Measurements from ENCODE around the gene SHE. TPM values are rescaled to one million over a fixed set of nuclear protein-coding genes. Genes with fewer than 3 reads are reported as not detected.
"Not testable (repeated sequence)": the region's sequence is repeated elsewhere in the genome, so short reads cannot be mapped to it uniquely, and the experiment has no call there.

Gene SHE
- total RNA-seq (2014; rRNA removed; shearing (Covaris generic)), result 0.02 TPM in 1 of 2 replicates, not detected in the other

- Histone ChIP-seq H3K4me1 (no peaks in the 10 kb centered on the region), H3K4me3 (no peak within 1 kb of the TSS), H3K36me3 (no peaks in the 10 kb centered on the region), H3K27ac (no peak within 1 kb of the TSS), H3K9me3 (replicated peaks) (no peaks in the 10 kb centered on the region), H3K27me3 (no peaks in the 10 kb centered on the region)
- DNase-seq, result no peak
Observed at GRCh38 chr1:154502066-154502743, at the start of gene SHE, which contains the start of gene TDRD10. SHE (minus strand) TSS chr1:154502412; CDS start chr1:154502026, 386 bp downstream. TDRD10 (plus strand) TSS chr1:154502219; CDS start chr1:154506904, 4,685 bp downstream.

- no peaks in the 10 kb centered on the region for H3K9me3 ChIP-seq (replicated peaks)
Observed at GRCh38 chr1:154551474-154551873, 49.3 kb upstream of the SHE start.

GRCh38 chr1:154550657-154551056 is 48.4 kb upstream of the SHE start:
- Histone ChIP-seq H3K27ac (no peak overlapping the region), H3K4me1 (peaks cover 2% of the 10 kb centered on the region; the same call in 1 of the 2 replicates), H3K27me3 (no peaks in the 10 kb centered on the region), H3K36me3 (peaks cover 61% of the 10 kb centered on the region), H3K4me3 (no peak overlapping the region), H3K9me3 (replicated peaks) (no peaks in the 10 kb centered on the region)
- no peak for DNase-seq

More at GRCh38 chr1:154551474-154551873, 49.3 kb upstream of the SHE start:
- no peak for DNase-seq
- H3K27ac ChIP-seq, result no peak overlapping the region
- no peak overlapping the region for H3K4me3 ChIP-seq
- H3K27me3 ChIP-seq, result no peaks in the 10 kb centered on the region
- H3K4me1 ChIP-seq, result peaks cover 2% of the 10 kb centered on the region; the same call in 1 of the 2 replicates
- peaks cover 65% of the 10 kb centered on the region for H3K36me3 ChIP-seq

DNA sequence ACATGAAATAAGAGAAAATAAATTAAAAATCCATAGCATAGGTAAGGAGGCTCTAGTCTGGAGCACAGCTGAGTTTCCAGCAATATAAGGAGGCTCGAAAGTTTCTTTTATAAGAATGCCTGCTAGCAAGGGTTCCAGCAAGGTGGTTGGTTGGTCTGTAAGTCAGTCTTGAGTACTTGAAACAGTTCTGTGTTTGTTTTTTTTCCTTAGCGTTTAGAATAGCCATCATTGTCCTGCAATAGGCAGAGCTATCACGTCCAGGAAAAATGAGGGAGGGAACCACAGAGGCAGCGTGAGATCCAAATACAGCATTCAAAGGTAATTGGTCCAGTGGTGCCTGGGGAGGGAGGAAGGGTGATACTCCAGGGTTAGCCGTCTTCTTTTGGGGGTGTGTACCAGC is 47.9 kb upstream of the SHE start:
- DNase-seq, result no peak
- Histone ChIP-seq H3K27ac (no peak overlapping the region), H3K4me3 (no peak overlapping the region), H3K27me3 (no peaks in the 10 kb centered on the region), H3K4me1 (peaks cover 2% of the 10 kb centered on the region; the same call in 1 of the 2 replicates), H3K36me3 (peaks cover 55% of the 10 kb centered on the region), H3K9me3 (replicated peaks) (no peaks in the 10 kb centered on the region)

DNA sequence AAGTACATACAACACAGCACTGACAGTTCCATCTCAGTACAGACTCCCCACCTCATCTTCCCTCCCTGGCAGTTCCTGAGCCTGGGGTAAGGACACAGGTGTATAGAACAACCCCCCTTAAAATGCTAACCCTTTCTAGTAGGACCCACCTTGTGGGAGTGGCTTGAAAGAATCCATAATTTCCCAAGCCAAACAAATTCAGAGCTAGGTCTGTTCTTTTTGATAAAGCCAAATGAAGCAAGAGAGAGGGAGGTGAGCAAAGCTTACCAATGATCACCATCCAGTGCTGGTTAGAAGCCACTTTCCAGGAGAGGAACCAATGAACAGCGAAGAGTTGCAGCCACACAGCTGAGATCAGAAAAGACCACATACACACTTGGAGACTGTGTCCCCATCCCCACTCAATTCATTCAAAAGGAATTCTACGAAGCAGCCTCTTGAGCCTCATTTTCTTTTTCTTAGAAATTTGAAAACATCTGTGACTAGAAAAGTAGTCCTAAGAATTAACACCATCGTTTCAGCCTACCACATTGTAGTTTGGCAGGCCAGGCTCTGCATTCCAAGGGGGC is 47.1 kb upstream of the SHE start:
- H3K36me3 ChIP-seq, result peaks cover 47% of the 10 kb centered on the region

DNA sequence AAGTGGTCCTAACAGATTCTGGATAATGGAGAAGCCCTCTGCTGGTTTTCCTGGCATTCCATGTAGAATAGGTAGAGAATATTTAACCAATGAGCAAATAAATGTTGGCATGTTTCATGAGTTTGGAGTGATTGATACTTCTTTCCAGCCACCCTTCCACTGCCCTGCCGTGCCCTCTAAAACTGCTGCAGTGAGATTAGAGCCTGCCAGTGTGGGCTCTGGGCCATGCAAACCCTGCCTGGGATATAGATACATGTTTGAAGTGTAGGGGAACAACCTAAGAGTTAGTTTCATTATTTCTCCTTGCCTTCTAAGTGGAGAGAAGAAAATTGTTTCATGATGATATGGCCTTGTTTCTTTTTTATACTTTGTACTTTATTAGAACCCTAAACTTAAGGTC is 45.8 kb upstream of the SHE start:
- H3K4me1 ChIP-seq, result no peaks in the 10 kb centered on the region; the same call in 1 of the 2 replicates
- peaks cover 35% of the 10 kb centered on the region for H3K36me3 ChIP-seq
- no peak overlapping the region for H3K4me3 ChIP-seq
- H3K27me3 ChIP-seq, result no peaks in the 10 kb centered on the region
- H3K9me3 ChIP-seq (replicated peaks), result no peaks in the 10 kb centered on the region
- H3K27ac ChIP-seq, result no peak overlapping the region
- no peak for DNase-seq

More for the DNA sequence above, 47.1 kb upstream of the SHE start:
- Histone ChIP-seq H3K27me3 (no peaks in the 10 kb centered on the region), H3K9me3 (replicated peaks) (no peaks in the 10 kb centered on the region), H3K27ac (no peak overlapping the region), H3K4me1 (peaks cover 2% of the 10 kb centered on the region; the same call in 1 of the 2 replicates), H3K4me3 (no peak overlapping the region)
- DNase-seq, result no peak

DNA sequence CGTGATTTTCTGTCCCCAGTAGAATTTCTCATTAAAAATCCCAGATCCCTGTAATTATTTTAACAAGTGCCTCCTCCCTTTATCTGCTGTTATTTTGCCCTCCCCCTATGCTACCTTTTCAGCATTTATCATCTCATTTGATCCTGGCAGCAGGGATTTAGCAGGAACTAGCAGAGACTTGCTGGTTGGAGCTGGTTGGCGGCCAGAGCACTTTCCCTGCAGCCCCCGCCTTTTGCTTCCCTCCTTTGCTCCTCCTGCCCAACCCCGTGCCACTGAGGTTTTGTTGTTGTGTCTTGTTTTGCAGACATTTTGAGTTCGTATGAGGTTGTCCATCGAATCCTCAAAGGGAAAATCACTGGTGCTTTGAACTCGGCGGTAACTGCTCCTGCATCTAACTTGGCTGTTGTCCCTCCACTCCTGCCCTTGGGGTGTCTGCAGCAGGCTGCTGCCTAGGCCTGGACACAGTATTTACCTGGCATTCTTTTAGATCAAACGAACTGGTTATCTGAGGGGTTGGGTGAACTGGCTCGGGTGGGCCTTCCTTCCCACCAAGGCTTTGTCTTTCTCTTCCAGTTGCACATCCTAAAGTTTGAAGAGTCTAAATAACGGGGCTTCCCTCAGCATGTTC is 45.0 kb upstream of the SHE start:
- Histone ChIP-seq H3K4me3 (no peak overlapping the region), H3K27ac (no peak overlapping the region), H3K27me3 (peaks cover 3% of the 10 kb centered on the region; the same call in 1 of the 2 replicates), H3K9me3 (replicated peaks) (no peaks in the 10 kb centered on the region), H3K36me3 (peaks cover 27% of the 10 kb centered on the region), H3K4me1 (no peaks in the 10 kb centered on the region)
- no peak for DNase-seq

- H3K4me3 ChIP-seq, result no peak overlapping the region
- peak; percentile 55 to 76 for DNase-seq
Observed at GRCh38 chr1:154546264-154547063, 44.3 kb upstream of the SHE start.

GRCh38 chr1:154541231-154541630 is 39.0 kb upstream of the SHE start:
- DNase-seq, result no peak
- peaks cover 12% of the 10 kb centered on the region; the same call in 1 of the 2 replicates for H3K27me3 ChIP-seq
- no peaks in the 10 kb centered on the region for H3K36me3 ChIP-seq

More at GRCh38 chr1:154546264-154547063, 44.3 kb upstream of the SHE start:
- Histone ChIP-seq H3K27me3 (peaks cover 6% of the 10 kb centered on the region; the same call in 1 of the 2 replicates), H3K4me1 (no peaks in the 10 kb centered on the region), H3K9me3 (replicated peaks) (no peaks in the 10 kb centered on the region), H3K27ac (no peak overlapping the region), H3K36me3 (peaks cover 20% of the 10 kb centered on the region)

GRCh38 chr1:154539486-154540483 is 37.6 kb upstream of the SHE start:
- H3K27ac ChIP-seq, result no peak overlapping the region
- DNase-seq, result no peak
- H3K4me1 ChIP-seq, result no peaks in the 10 kb centered on the region
- H3K27me3 ChIP-seq, result peaks cover 12% of the 10 kb centered on the region; the same call in 1 of the 2 replicates
- no peaks in the 10 kb centered on the region for H3K36me3 ChIP-seq
- no peaks in the 10 kb centered on the region for H3K9me3 ChIP-seq (replicated peaks)
- H3K4me3 ChIP-seq, result no peak overlapping the region

More at GRCh38 chr1:154541231-154541630, 39.0 kb upstream of the SHE start:
- Histone ChIP-seq H3K9me3 (replicated peaks) (no peaks in the 10 kb centered on the region), H3K4me3 (no peak overlapping the region), H3K27ac (no peak overlapping the region), H3K4me1 (no peaks in the 10 kb centered on the region)

- no peak for DNase-seq
- H3K27ac ChIP-seq, result no peak overlapping the region
- H3K4me1 ChIP-seq, result no peaks in the 10 kb centered on the region
- 0 out of 2 replicates have a peak, but pooled peaks cover 7% of the 10 kb centered on the region for H3K27me3 ChIP-seq
- no peak overlapping the region for H3K4me3 ChIP-seq
- no peaks in the 10 kb centered on the region for H3K9me3 ChIP-seq (replicated peaks)
- no peaks in the 10 kb centered on the region for H3K36me3 ChIP-seq
Observed at GRCh38 chr1:154536570-154536969, 34.4 kb upstream of the SHE start.

- H3K9me3 ChIP-seq (replicated peaks), result no peaks in the 10 kb centered on the region
- H3K36me3 ChIP-seq, result no peaks in the 10 kb centered on the region
- H3K27me3 ChIP-seq, result no peaks in the 10 kb centered on the region
- DNase-seq, result peak; percentile 19 to 54
- no peak overlapping the region for H3K27ac ChIP-seq
- H3K4me3 ChIP-seq, result no peak overlapping the region
- no peaks in the 10 kb centered on the region for H3K4me1 ChIP-seq
Observed at GRCh38 chr1:154533952-154534844, 32.0 kb upstream of the SHE start.

DNA sequence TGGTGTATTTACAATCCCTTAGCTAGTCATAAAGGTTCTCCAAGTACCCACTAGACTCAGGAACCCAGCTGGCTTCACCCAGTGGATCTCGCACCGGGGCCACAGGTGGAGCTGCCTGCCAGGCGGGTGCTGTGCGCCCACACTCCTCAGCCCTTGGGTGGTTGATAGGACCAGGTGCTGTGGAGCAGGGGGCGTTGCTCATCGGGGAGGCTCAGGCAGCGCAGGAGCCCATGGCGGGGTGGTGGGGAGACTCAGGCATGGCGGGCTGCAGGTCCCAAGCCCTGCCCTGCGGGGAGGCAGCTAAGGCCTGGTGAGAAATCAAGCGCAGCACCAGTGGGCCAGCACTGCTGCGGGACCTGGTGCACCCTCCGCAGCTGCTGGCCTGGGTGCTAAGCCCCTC is 29.7 kb upstream of the SHE start:
- not testable (repeated sequence) for H3K27ac ChIP-seq; H3K27me3 ChIP-seq; H3K9me3 ChIP-seq (replicated peaks); H3K36me3 ChIP-seq; DNase-seq; H3K4me1 ChIP-seq; H3K4me3 ChIP-seq
